Measurements from ENCODE around the gene CFAP100. TPM values are rescaled to one million over a fixed set of nuclear protein-coding genes. Genes with fewer than 3 reads are reported as not detected.

Gene CFAP100
- total RNA-seq, 1 donor from 2014 or later, result not detected

- Histone ChIP-seq H3K27me3 (ENCODE audit: insufficient read depth, low read length) (peaks cover 27% of the 10 kb centered on the region), H2AFZ (ENCODE audit: low read depth, low read length) (no peak overlapping the region), H3K9ac (ENCODE audit: low read length) (peak overlapping the region; percentile 43), H3K36me3 (ENCODE audit: insufficient read depth, low read length) (no peaks in the 10 kb centered on the region), H3K4me2 (ENCODE audit: low read length) (peak overlapping the region; percentile 95), H3K4me3 (ENCODE audit: insufficient read depth, low read depth, low read length) (peak overlapping the region; percentile 56), H3K79me2 (ENCODE audit: insufficient read depth, low read length) (no peaks in the 10 kb centered on the region), H3K27ac (ENCODE audit: low read depth, low read length) (no peak overlapping the region), H3K4me1 (ENCODE audit: insufficient read depth, low read length) (peaks cover 21% of the 10 kb centered on the region), H4K20me1 (ENCODE audit: insufficient read depth, low read length) (no peaks in the 10 kb centered on the region), H3K9me3 (ENCODE audit: insufficient read depth, low read depth, low read length) (no peaks in the 10 kb centered on the region)
- Mint-ChIP-seq H3K4me1 (ENCODE audit: low read depth, unreplicated experiment) (peaks cover 3% of the 10 kb centered on the region), H3K27me3 (ENCODE audit: low read depth, unreplicated experiment) (peaks cover 58% of the 10 kb centered on the region), H3K4me3 (ENCODE audit: unreplicated experiment) (peak overlapping the region; percentile 82), H3K27ac (ENCODE audit: unreplicated experiment) (no peak overlapping the region), H3K9me3 (ENCODE audit: unreplicated experiment) (no peaks in the 10 kb centered on the region), H3K36me3 (ENCODE audit: low read depth, unreplicated experiment) (no peaks in the 10 kb centered on the region)
- no peak for DNase-seq (ENCODE audit: low read depth)
- no peak for FAIRE-seq
- TF ChIP-seq EZH2 (IDR thresholded peaks at IDR 0.05; ENCODE audit: insufficient read depth, low read length) (peak; percentile 32), CTCF (IDR thresholded peaks at IDR 0.05; ENCODE audit: insufficient read depth, low read depth, low read length) (no peak)
Measured at GRCh38 chr3:126358038-126358815, 36.5 kb upstream of the CFAP100 start.

GRCh38 chr3:126358816-126359181 is 35.9 kb upstream of the CFAP100 start:
- no peaks in the 10 kb centered on the region for H3K36me3 Mint-ChIP-seq (ENCODE audit: low read depth, unreplicated experiment)
- H3K27me3 Mint-ChIP-seq (ENCODE audit: low read depth, unreplicated experiment), result peaks cover 59% of the 10 kb centered on the region
- Histone ChIP-seq H3K79me2 (ENCODE audit: insufficient read depth, low read length) (no peaks in the 10 kb centered on the region), H3K36me3 (ENCODE audit: insufficient read depth, low read length) (no peaks in the 10 kb centered on the region), H4K20me1 (ENCODE audit: insufficient read depth, low read length) (no peaks in the 10 kb centered on the region), H3K4me3 (ENCODE audit: insufficient read depth, low read depth, low read length) (no peak overlapping the region), H3K27ac (ENCODE audit: low read depth, low read length) (no peak overlapping the region), H2AFZ (ENCODE audit: low read depth, low read length) (no peak overlapping the region), H3K4me1 (ENCODE audit: insufficient read depth, low read length) (peaks cover 21% of the 10 kb centered on the region), H3K27me3 (ENCODE audit: insufficient read depth, low read length) (peaks cover 27% of the 10 kb centered on the region), H3K9ac (ENCODE audit: low read length) (no peak overlapping the region), H3K4me2 (ENCODE audit: low read length) (no peak overlapping the region), H3K9me3 (ENCODE audit: insufficient read depth, low read depth, low read length) (no peaks in the 10 kb centered on the region)
- no peak overlapping the region for H3K27ac Mint-ChIP-seq (ENCODE audit: unreplicated experiment)
- no peaks in the 10 kb centered on the region for H3K9me3 Mint-ChIP-seq (ENCODE audit: unreplicated experiment)
- H3K4me1 Mint-ChIP-seq (ENCODE audit: low read depth, unreplicated experiment), result peaks cover 3% of the 10 kb centered on the region
- TF ChIP-seq EZH2 (IDR thresholded peaks at IDR 0.05; ENCODE audit: insufficient read depth, low read length) (no peak), CTCF (IDR thresholded peaks at IDR 0.05; ENCODE audit: insufficient read depth, low read depth, low read length) (no peak)
- no peak overlapping the region for H3K4me3 Mint-ChIP-seq (ENCODE audit: unreplicated experiment)
- FAIRE-seq (no peak), DNase-seq (ENCODE audit: low read depth) (no peak)
